OCI-LY7 (cell line): ENCODE measurements around the gene NAXE. TPM values are rescaled to one million over a fixed set of nuclear protein-coding genes. Genes with fewer than 3 reads are reported as not detected.
A peak's percentile ranks its signal among the peaks of the same experiment; 100 is the strongest.

Source experiments
- BruUV-seq: library from RNA; stranded (reverse); fragments of 400-500 nt; replicated peaks from 2 replicates; lab custom pipeline; 2021; lab: Mats Ljungman, UMichigan
- CTCF ChIA-PET: fragments of 300-600 bp; sonication (Branson Sonifier 250); formaldehyde crosslinking; loops from one replicate; lab custom pipeline; 2022; ENCODE audit warnings: antibody characterized with exemption; ENCODE audit not compliant: unreplicated experiment; lab: Charles Lee
- POLR2A ChIA-PET: fragments of 300-600 bp; sonication (Branson Sonifier 250); formaldehyde crosslinking; loops from one replicate; lab custom pipeline; 2022; ENCODE audit warnings: antibody characterized with exemption; lab: Charles Lee
- DNase-seq: peaks from one replicate; pipeline ENCODE4 v3.0.0-alpha.2; 2015; ENCODE audit warnings: low spot score
- H2AFZ ChIP-seq: fragments of 200-600 bp; sonication (generic), shearing (Covaris generic); 2 replicates; pipeline ENCODE4 v1.6.1; 2014; ENCODE audit warnings: mild to moderate bottlenecking, antibody characterized with exemption, low read length, moderate library complexity
- H3K27ac ChIP-seq: fragments of 200-600 bp; sonication (generic); 2 replicates; pipeline ENCODE4 v1.5.1; 2014; ENCODE audit warnings: mixed run types, low read depth, mild to moderate bottlenecking, moderate library complexity, low read length, inconsistent platforms; ENCODE audit not compliant: poor library complexity, severe bottlenecking
- H3K36me3 ChIP-seq: fragments of 200-600 bp; sonication (generic); 2 replicates; pipeline ENCODE4 v1.6.1; 2014; ENCODE audit warnings: mild to moderate bottlenecking, antibody characterized with exemption, low read length, moderate library complexity, mixed read lengths; ENCODE audit not compliant: insufficient read depth
- H3K4me1 ChIP-seq: fragments of 200-600 bp; sonication (generic); 2 replicates; pipeline ENCODE4 v1.5.1; 2014; ENCODE audit warnings: mild to moderate bottlenecking, low read length; ENCODE audit not compliant: insufficient read depth, poor library complexity, severe bottlenecking
- H3K4me2 ChIP-seq: fragments of 200-600 bp; sonication (generic); 2 replicates; pipeline ENCODE4 v1.6.1; 2014; ENCODE audit warnings: mild to moderate bottlenecking, low read length
- H3K4me3 ChIP-seq: fragments of 200-600 bp; sonication (generic); 2 replicates; pipeline ENCODE4 v1.5.1; 2014; ENCODE audit warnings: mild to moderate bottlenecking, low read depth, low read length; ENCODE audit not compliant: poor library complexity, severe bottlenecking
- H3K79me2 ChIP-seq: fragments of 200-600 bp; sonication (generic); 2 replicates; pipeline ENCODE4 v1.6.1; 2016; ENCODE audit warnings: low read depth, mild to moderate bottlenecking, low read length, moderate library complexity, mixed read lengths; ENCODE audit not compliant: insufficient read depth
- H3K9me2 ChIP-seq: fragments of 200-600 bp; sonication (generic); 2 replicates; pipeline ENCODE4 v1.6.1; 2016; ENCODE audit warnings: mild to moderate bottlenecking, low read length, mixed read lengths; ENCODE audit not compliant: insufficient read depth
- H3K9me3 ChIP-seq: fragments of 200-600 bp; sonication (generic); 2 replicates; pipeline ENCODE4 v1.6.1; 2014; ENCODE audit warnings: mild to moderate bottlenecking, mixed run types, low read length, mixed read lengths
- H4K20me1 ChIP-seq: fragments of 200-600 bp; sonication (generic); 2 replicates; pipeline ENCODE4 v1.6.1; 2014; ENCODE audit warnings: mild to moderate bottlenecking, antibody characterized with exemption, low read length, moderate library complexity, mixed read lengths; ENCODE audit not compliant: insufficient read depth
- CTCF ChIP-seq: fragments of 200-600 bp; sonication (generic); conservative IDR thresholded peaks from 2 replicates; pipeline ENCODE4 v1.5.1; 2014; ENCODE audit warnings: mild to moderate bottlenecking, antibody characterized with exemption, low read length, moderate library complexity, mixed read lengths
- EZH2phosphoT487 ChIP-seq: fragments of 200-600 bp; sonication (generic); IDR thresholded peaks from 2 replicates; pipeline ENCODE4 v1.6.1; 2018; ENCODE audit warnings: low read depth, borderline replicate concordance, mild to moderate bottlenecking, mixed run types, antibody characterized with exemption, low read length, moderate library complexity, mixed read lengths
- intact Hi-C: fragments of 100-400 bp; cut with micrococcal nuclease; formaldehyde crosslinking; loops from one replicate; pipeline ENCODE4 v1.10.0; 2022; ENCODE audit not compliant: unreplicated experiment
- total RNA-seq, 2 experiments: library from RNA; depleted of rRNA in 1 of 2; stranded (reverse); fragments of >200 nt in 1 of 2; shearing (Covaris generic) in 1 of 2; gene quantifications; 2 replicates each; pipeline ENCODE4 v1.2.3, GENCODE V29; 2014 to 2022

Gene NAXE
- total RNA-seq, 2 experiments from 2014 or later = 61.1 to 71.6 TPM

- intact Hi-C loops = no loop called here
- no peak for DNase-seq
- no TSS peak for BruUV-seq
- Histone ChIP-seq H3K9me2 (no peaks in the 10 kb centered on the region), H3K9me3 (no peaks in the 10 kb centered on the region), H2AFZ (no peak overlapping the region), H3K4me1 (peaks cover 28% of the 10 kb centered on the region), H3K4me3 (no peak overlapping the region), H4K20me1 (no peaks in the 10 kb centered on the region), H3K36me3 (peaks cover 74% of the 10 kb centered on the region), H3K79me2 (peaks cover 33% of the 10 kb centered on the region), H3K4me2 (no peak overlapping the region), H3K27ac (no peak overlapping the region)
- no peak for TF ChIP-seq CTCF
- TF ChIP-seq EZH2phosphoT487 = no peak
- ChIA-PET POLR2A (interaction anchor here (0.6 kb wide), 1 partner anchor 17 kb away, joined by 4 read pairs; no protein-coding TSS in a partner anchor), CTCF (interaction anchor here (0.5 kb wide), 1 partner anchor 111 kb away, joined by 3 read pairs; no protein-coding TSS in a partner anchor)
Measured at GRCh38 chr1:156596426-156596825, 4.8 kb downstream of the NAXE start.

- intact Hi-C loops = no loop called here
- H3K4me3 ChIP-seq = no peak overlapping the region
- TF ChIP-seq EZH2phosphoT487 = no peak
- no peak for TF ChIP-seq CTCF
- ChIA-PET POLR2A (no interaction called here), CTCF (interaction anchor here (0.5 kb wide), 1 partner anchor 24 kb away, joined by 3 read pairs; no protein-coding TSS in a partner anchor)
- no peaks in the 10 kb centered on the region for H3K9me2 ChIP-seq
- no peak for DNase-seq
- no peaks in the 10 kb centered on the region for H3K9me3 ChIP-seq
- H3K79me2 ChIP-seq = peaks cover 40% of the 10 kb centered on the region
- peaks cover 66% of the 10 kb centered on the region for H3K36me3 ChIP-seq
- no peak overlapping the region for H3K4me2 ChIP-seq
- no peak overlapping the region for H2AFZ ChIP-seq
- H3K4me1 ChIP-seq = peaks cover 32% of the 10 kb centered on the region
- H3K27ac ChIP-seq = no peak overlapping the region
- BruUV-seq = no TSS peak
- H4K20me1 ChIP-seq = no peaks in the 10 kb centered on the region
Measured at GRCh38 chr1:156598125-156598524, 6.5 kb downstream of the NAXE start.

GRCh38 chr1:156598731-156599432 lies 7.3 kb downstream of the NAXE start:
- Histone ChIP-seq H3K9me3 (no peaks in the 10 kb centered on the region), H3K79me2 (peaks cover 40% of the 10 kb centered on the region), H3K4me3 (no peak overlapping the region), H3K4me2 (peak overlapping the region; percentile 91), H2AFZ (no peak overlapping the region), H3K36me3 (peaks cover 59% of the 10 kb centered on the region), H3K27ac (no peak overlapping the region), H3K9me2 (no peaks in the 10 kb centered on the region), H3K4me1 (peaks cover 26% of the 10 kb centered on the region), H4K20me1 (no peaks in the 10 kb centered on the region)
- no TSS peak for BruUV-seq
- no peak for DNase-seq
- POLR2A ChIA-PET = interaction anchor here (0.5 to 4.7 kb wide), 4 partner anchors 7 to 213 kb away, joined by 3 to 27 read pairs (median 4); partner anchors contain the start of genes MEF2D and NAXE
- CTCF ChIA-PET = interaction anchor here (0.5 to 0.6 kb wide), 2 partner anchors 10 to 25 kb away, joined by 3 read pairs; no protein-coding TSS in a partner anchor
- TF ChIP-seq EZH2phosphoT487 = no peak
- no peak for TF ChIP-seq CTCF
- intact Hi-C loops = no loop called here
